GM12891 (cell line): ENCODE measurements around the gene MYO3A.

Source experiments
- POLR2A ChIP-seq: IDR thresholded peaks from 2 replicates; pipeline ENCODE4 v1.6.1; 2011; ENCODE audit warnings: low read depth, low read length, control low read depth
- POLR2AphosphoS5 ChIP-seq: IDR thresholded peaks from 2 replicates; pipeline ENCODE4 v1.6.1; 2011; ENCODE audit warnings: low read depth, low read length, control low read depth
- POU2F2 ChIP-seq: IDR thresholded peaks from 2 replicates; pipeline ENCODE4 v1.6.1; 2011; ENCODE audit warnings: low read depth, mild to moderate bottlenecking, control low read depth, low read length, moderate library complexity
- SPI1 ChIP-seq: IDR thresholded peaks from 2 replicates; pipeline ENCODE4 v1.6.1; 2011; ENCODE audit warnings: low read depth, low read length, control low read depth
- TAF1 ChIP-seq: IDR thresholded peaks from 2 replicates; pipeline ENCODE4 v1.6.1; 2011; ENCODE audit warnings: low read depth, low read length, control low read depth

GRCh38 chr10:26044141-26044749, 110.2 kb downstream of the MYO3A start:
- TF ChIP-seq SPI1 (no peak), POLR2AphosphoS5 (no peak), POLR2A (no peak), TAF1 (no peak), POU2F2 (no peak)
